HuH-7 (cell line): ENCODE results near the gene XYLB.

ENCODE experiments used
- DNase-seq: peaks from one replicate; pipeline ENCODE4 v3.0.0; 2011; ENCODE audit warnings: low spot score

XYLB gene

DNA sequence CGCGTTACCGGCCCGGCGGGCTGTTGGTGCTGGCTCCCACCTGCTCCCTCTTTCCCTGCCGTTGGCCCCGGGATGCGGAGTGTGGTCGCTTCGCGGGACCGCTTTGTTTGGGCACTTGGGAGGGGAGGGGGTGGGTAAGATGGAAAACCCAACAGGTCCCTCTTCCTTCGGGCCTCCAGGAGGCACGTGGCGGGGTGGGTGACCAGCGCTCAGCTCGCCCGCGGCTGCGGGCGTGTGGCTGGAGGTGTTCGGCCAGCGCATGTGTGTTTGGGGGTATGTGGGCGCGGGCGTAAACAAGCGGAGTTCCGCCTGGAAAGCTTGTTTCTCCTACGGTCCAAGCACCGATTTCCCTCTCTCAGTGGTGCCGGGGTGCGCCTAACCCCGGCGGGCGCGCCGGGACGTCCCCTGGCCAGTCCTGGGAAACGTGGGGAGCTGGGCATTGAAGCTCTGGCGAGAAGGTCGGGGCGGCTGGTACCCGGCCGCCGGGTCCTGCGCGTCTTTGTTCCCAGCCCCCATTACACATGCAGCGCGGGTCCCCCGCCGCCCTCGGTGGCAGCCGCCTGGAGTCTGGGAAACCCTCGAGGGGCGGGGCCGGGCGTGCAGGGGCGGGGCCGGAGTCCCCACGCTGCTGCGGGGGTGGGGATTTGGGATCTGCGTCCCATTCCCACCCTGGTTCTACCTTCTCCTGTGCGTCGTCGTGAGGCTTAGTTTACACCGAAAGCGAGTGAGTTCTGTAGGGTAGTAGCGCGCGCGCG, 108.5 kb downstream of the XYLB start:
- DNase-seq, result peak; percentile 96

DNA sequence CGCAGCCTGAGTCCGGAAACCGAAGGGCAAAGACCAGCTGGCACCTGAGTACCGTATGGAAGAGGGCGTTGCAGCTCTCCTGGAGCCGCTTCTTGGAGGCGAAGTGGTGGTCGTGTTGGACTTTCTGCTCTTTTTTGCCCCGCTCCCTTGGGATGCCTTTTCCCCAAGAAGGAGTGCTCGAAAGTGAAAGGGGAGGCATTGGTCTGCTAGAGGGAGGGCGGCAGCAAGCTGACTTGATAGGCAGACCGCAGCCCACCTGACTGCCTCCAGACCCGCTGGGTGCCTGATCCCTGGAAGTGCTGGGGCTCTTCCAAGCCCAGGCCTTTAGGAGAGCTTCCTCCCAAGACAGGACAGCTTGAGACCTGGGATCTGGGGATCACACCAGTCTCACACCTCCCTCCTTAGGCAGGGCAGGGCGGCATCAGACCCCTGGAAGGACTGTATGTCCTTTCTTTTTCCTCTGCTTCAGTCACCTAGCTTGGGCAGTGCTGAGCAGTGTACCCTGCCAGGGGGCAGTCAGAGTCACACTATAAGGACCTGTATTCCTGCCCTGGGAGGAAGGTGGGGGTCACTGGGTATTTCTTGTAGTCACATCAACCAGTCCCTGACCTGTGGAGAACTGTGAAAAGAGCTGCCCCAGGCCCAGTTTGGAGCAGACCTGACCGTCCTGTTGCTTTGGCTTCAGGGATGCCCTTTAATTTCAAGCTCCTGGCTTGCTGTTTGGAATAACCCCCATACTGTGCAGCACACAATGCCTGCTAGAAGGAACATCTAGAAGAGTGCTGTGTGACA, 109.2 kb downstream of the XYLB start:
- DNase-seq, result peak; percentile 57

DNA sequence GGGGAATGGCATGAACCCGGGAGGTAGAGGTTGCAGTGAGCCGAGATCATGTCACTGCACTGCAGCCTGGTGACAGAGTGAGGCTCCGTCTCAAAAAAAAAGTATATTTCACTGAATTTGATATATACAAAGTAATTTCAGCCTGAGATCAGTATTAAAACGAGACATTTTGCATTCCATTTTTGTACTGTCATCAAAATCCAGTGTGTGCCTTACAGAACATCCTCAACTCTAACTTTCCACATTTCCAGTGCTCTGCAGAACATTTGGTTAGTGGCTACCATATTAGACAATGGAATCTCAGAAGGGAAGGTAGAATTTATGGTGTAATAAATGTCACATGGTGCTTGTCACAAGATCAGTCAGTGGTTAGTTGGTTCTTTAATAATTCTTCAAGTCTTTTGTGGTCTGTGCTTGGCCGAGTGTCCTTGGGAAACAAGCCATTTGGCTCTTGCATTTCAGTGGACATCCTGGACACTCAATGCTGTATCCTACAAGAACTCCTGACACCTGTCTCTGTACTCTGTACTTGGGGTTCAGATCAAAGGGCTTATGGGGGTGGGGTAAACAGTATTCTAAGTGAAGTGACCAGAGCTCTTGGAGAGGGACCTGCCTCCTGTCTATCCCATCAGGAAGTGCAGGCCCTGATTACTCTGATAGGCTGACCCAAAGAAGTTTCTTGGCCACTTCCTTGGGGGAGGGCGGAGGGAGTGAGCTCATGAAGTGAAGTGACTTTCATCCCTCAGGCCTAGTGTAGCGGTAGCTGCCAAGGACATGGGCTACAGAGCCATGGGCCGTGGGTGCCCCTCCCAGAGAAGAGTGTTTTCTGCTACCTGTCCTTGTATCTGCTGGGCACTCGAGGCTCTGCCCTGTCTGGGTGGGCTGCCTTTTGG, 110.8 kb downstream of the XYLB start:
- DNase-seq, result no peak

DNA sequence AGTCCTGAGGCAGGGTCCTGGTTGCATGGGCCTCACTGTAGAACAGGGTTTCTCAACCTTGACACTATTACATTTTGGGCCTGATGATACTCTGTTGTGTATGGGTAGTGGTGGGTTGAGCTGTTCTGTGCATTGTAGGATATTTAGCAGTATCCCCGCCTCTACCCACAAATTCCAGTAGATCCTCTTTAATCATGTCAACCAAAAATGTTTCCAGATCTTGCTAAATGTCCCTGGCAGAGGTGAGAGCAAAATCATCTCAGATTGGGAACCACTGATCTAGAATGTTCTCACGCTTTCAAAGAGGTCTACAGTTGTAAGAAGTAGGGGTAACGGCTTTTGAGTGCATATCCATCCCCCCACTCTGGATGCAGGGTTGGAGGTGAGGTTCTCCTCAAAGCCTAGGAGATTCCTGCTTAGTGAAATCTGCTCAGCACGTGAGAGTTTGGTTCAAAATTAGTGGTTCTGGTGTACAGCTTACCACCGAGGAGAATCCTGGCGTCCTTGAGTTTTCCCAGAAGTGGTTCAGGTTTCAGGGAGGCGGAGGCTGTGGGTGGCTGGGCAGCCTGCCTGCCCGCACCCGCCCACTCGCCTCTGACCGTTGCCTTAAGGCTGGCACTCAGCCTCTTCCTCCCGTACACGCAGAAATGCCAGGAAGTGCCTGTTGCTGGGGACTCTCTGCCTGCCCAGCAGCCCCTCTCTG, 112.4 kb downstream of the XYLB start:
- DNase-seq, result no peak

DNA sequence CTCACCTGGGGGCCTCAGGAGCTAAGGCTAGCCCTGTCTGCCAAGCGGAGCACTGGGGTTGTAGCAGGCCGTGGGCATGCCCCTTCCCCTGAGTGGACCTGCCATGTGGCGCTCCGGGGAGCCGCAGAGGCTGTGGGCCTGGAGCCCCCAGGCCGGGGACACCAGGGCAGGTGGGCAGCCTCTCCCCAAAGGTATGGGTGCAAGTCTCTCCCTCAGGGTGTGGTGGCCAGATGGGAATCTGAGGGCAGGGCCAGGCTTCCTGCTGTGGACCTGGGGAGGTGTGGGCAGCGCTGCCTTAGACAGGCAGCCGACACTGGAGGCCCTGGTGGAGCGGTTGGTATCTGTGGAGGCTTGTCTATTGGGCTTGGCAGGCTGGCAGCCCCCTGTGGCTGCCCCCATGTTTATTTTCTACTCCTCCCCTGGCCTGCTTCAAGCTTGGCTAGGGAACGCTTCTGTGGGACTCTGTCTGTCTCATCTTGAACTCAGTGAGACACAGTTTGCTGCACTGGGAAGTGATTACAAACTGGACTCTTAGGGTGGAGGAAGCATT, 113.0 kb downstream of the XYLB start:
- no peak for DNase-seq

DNA sequence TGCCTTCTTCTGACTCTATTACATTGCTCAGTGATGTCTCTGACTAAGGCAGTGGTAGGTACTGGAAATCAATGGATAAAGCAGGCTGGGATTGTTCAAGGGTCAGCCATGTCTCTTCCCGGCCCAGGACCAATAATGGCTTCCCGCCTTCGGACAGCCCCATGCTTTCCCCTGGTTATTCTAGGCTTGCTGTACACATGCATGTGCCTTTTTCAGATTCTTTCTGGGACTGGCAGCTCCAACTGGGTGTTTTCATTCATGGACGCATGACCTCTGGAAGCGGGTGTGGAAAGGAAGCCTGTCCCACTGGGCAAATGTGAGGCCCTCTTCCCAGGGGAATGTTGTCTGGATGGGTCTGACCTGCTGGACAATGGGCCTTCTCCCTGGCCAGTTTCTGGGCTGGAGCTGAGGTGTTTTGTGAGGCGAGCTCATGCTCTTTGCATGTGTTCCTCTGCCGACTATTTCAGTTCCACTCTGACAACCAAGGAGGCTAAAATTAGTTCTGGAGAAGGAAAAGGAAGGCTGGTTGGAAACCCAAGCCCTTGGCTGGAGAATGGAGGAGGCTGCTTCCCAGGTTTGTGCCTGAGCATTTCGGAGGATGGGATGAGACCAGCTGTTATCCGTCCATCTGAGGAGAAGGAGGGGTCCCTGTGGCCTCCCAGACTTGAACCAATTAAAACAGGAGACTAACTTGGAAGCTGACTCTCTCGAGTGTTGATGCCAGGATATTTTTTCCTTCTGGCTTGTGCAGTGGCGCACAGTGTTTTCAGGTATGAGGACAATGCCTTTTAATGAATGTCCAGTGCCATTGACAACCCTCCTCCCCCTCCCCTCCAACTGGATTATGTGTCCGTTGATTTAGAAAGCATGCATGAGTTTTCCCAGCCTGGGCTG, 114.0 kb downstream of the XYLB start:
- no peak for DNase-seq
